ENCODE results near the gene MIEF1.

Gene MIEF1

DNA sequence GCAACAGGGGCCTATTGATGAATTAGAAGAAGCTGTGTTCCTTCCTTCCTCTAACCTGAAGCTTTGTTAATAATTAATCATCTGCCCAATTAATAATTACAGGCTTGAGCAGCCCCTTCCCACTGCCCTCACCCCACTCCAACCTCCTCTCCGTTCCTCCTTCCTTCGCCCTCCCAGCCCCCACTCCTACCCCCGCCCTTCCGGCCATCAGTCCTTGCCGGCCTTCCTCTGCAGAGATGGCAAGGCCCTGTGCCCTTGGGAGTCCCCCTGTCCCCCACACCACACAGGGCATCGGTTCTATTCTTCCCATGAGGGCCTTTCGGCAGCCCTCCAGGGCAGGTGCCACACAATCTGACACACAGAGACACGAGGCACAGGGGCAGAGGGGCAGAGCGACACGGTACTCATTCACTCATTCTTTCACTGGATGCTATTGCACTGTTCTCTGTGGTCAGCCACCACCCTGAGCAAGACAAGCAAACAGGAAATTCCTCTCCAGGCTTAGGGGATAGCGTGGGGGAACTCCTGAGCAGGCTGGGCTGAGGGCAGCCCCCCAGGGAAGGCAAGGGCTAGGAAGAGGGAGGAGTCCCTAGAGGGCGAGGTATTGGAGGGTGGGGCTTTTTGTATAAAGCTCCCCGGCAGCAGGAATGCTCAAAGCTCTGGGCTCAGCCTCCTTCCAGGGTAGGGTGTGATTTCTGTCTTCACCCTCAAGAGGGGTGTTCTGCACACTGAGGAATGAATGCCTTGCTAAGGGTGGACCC is 30.5 kb upstream of the MIEF1 start:
- no peak for FAIRE-seq

DNA sequence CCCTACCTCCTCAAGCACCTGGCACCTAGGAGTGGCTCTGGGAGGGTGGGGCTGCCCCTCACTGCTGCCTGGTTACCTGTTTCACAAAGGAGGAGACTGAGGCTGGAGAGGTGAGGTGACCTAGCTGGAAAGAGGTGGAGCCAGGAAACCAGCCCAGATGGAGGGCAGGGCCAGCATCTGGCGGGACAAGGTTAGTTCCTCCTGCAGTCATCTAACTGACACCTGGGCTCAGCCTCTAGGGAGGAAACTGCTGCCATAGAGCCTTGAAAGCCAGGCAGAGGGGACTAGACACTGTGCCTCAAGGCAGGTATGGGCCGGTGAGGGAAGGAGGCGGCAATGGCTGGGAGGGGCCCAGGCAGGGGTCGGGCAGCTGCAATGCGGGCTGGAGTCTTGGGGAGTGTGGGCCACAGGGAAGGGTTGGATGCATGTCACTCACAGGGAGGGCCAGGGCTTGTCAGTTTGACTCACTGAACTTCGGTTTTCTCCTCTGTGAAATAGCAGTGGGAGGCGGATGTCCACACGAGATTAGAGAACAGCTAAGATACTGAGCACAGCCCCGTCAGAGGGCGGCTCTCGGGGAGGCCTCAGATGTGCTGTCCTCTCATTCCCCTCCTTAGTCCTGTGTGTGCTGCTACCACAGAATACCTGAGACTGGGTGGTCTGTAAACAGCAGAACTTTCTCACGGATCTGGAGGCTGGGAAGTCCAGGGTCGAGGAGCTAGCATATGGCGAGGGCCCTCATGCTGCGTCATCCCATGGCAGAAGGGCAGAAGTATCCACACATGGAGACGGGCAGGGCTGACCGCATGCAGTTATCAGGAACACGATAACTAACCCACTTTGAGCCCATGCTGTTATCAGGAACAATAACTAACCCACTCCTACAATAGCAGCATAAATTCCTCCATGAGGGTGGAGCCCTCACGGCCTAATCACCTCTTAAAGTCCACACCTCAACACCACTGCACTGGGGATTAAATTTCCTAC is 29.2 kb upstream of the MIEF1 start:
- FAIRE-seq: no peak

DNA sequence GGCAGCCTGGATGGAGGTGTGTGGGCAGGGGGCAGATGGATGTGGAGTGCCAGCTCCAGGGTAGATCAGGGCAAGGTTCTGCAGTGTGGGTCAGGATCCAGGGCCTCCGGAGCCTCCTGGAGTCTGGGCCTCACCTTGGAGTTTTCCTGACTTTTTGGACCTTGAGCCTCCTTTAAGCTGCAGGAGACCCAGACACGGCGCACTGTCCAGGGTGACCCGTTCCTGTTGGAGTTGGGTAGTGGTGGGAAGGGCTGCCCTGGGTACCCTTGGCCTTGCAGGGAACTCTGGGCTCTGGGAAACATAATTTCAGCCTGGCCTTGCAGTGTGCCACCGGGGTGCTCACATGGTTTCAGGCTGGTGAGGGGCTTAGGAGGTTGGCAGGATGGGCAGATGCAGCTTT is 28.2 kb upstream of the MIEF1 start:
- no peak for FAIRE-seq

DNA sequence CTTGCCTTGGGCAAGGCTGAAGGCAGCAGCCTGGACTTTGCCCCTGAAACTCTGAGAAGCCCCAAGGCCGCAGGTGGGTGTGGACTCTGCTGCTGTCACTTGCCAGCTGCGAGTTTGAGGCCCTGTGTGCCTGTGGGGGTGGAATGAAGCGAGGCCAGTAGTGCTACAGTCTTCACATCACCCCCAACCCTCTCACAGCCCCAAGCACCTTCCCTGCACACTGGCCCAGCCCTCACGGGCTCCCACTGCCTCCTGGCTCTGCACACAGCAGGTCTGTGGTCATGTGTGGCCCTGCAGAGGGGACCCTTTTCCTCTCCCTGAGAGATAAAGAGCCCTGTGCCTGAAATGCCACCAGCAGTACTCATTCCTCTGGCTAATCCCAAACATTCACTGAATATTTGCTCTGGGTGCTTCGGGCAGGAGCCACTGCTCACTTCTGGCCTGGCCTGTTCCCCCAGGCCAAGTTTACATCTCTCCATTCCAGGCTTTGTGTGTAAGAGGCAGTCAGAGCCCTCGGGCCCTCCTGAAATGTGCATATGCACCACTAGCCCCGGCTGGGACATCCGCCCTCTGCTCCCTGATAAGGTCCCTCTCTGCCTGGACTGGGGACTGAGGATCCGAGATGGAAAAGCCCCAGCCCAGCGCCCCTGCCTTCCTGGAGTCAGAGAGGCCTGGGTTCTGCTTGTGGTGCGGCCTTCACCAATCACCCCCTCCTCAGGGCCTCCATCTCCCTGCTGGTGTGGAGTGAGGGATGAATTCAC is 27.6 kb upstream of the MIEF1 start:
- FAIRE-seq: no peak

DNA sequence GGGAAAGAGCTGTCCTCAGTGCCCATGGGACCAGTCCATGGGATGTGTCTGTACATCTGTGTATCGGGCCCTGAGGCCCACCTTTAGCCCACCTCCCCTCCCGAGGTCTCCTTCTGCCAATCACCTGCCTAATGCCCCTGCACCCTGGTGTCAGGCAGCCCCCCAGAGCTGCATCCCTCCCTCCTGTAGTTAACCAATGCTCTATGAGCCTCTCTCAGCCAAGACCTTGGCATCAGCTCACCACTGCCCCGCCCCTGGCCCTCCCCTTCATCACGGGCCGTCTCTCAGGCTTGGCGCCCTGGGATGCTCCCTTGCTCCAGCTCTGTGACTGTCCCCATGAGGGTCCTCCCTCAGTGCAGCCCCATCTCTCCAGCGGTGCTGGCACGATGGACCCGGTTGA is 26.8 kb upstream of the MIEF1 start:
- no peak for FAIRE-seq

DNA sequence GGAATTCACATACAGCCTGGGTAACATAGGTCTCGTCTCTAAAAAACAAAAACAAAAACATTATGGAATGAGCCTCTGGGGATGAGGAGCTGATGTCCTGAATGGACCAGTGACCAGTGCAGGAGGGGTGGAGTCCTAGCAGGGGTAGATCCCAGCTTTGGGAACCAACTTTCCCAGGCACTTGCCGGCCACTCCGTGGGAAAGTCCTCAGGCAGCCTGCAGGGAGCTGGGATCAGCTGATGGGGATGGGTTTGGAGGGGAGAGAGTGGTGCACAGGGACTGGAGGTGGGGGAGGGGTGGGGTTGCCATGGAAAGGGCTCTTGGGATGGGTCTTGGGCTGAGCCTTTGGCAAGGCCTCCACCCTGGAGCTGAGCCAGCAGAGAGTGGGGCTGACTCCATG is 26.2 kb upstream of the MIEF1 start:
- no peak for FAIRE-seq

DNA sequence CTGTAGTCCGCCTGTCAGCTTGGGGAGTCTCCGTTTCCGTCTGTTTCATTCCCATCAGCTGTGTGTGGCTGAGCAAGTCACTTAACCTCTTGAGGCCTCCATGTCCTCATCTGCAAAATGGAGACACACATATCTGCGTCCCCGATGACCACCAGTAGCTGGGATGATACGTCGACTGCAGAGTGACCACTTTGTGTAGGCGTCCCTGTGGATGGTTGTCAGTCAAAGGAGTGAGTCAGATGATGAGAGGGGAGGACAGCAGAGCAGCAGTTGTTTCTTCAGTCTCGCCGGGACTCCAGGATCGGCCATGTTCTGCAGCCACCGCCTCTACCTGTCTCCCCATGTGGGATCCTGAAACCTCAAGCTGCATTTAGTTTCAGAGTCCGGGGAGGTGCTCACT is 25.4 kb upstream of the MIEF1 start:
- no peak for FAIRE-seq

DNA sequence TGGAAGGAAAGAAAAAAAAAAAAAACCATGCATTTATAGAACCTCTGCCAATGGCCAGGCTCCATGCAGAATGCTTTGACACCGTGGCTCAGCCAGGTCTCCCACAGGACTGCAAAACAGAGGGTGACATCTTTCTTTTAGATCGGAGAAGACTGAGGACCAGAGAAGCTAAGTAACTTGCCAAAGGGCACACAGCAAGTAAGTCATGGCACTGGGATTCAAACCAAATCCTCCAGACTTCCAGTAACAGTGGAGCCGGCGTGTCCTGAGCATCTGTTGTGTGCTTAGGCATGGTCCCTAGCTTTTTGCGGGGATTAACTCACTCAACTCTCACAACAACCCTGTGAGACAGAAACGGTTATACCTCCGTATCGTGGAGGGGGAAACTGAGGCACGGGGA is 24.5 kb upstream of the MIEF1 start:
- FAIRE-seq: no peak

DNA sequence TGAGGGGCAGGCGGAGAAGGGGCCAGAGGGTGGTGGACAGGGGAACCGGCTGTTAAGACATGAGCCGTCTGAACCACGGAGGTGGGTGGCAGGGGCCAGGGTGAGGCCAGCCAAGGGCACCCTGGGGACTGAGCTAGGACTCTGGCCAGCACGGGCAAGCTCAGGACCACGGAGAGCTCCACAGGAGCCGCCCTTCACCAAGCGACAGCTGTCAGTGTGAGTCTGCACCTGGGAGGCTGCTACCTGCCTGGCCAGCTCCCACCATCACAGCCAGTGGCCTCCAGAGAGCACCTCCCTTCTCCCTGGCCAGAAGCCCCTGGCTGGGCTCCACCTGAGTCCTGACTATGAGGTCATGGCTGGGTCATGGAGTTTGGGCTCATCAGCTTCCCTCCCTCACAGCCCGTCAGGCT is 23.6 kb upstream of the MIEF1 start:
- FAIRE-seq: no peak

DNA sequence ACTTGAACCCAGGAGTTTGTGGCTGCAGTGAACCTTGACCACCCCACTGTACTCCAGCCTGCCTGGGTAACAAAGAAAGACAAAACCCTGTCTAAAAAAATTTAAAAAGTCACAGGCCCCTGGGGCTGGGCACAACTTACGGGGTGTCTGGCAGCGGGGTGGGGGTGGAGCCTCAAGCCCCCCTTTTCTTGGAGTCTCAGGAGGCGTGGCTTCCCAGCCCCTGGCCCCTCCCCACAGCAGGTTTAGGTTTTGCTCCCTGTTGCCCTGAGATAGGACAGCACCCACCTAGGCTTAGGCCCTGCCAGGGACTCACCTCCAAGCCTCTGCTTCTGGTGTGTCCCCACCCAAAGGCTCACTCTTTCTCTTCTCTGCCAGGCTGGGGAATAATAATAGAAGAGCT is 22.8 kb upstream of the MIEF1 start:
- FAIRE-seq: no peak

DNA sequence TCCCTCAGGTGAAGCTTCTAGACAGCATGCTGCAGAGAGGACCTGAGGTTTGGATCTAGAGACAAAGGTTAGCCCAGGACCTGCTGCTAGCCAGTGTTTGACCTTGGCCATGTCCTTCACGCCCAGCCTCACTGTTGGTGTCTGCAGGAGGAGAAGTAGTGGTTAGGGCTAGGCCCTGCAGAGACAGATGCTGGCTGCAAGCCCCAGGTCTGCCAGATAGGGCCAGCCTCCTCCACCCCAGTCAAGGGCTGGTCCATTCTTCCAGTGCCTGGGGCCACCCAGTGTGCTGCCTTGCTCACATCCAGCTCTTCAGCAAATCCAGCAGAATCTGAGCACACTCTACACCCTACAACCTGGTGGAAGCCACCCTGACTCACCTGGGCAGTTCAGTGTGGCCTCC is 21.5 kb upstream of the MIEF1 start:
- no peak for FAIRE-seq

DNA sequence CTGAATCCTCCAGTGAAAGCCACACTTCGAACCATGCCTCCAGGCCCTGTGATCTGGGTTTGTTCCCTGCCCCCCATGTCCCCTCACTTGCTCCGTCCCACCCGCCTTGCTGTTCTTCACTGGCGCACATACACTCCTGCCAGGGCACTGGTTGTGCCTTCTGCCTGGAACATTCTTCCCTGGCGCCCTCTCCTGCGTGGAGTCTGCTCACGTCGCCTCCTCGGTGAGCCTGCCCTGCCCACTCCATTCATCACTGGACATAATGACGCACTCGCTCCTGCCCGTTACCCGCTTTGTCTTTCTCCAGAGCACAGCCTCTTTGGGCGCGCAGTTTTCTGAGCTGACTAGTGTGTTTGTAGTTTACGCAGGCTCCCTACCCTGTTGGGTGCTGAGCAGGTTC is 21.0 kb upstream of the MIEF1 start:
- no peak for FAIRE-seq

DNA sequence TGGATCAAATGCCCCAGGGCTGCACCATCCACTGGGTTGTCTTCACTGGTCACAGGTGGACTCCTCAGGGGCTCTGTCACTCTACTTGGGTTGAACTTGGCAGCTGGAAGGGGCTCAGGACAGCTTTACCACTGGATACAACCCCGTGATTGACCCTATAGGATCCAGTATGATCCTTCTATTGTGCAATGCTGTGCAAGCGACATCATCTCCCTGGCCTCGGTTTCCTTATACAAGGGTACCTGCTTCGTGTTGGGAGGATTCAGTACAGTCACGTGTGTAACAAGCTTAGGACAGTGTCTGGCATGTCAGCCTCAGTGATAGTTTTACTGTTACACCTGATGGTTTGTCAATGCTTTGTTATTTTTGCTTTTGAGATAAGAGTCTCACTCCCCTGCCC is 20.5 kb upstream of the MIEF1 start:
- no peak for FAIRE-seq

DNA sequence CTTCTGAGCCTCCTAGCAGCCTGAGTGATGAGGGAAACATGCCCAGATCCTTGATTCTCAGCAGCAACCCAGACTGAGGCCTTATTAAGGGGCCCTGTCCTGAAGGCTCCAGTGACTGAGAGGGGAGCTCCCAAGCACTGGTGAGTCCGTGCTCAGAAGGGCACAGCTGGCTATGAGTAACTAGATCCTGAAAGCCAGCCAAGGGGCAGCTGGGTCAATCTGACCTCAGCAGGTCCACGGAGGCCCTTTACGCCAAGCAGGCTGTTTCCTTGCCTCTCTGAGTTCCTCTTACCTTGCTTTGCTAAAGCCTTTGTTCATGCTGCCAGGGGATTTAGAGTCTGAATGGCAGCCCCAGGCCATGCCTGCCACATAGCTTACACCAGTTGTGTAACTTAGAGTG is 19.3 kb upstream of the MIEF1 start:
- no peak for FAIRE-seq

DNA sequence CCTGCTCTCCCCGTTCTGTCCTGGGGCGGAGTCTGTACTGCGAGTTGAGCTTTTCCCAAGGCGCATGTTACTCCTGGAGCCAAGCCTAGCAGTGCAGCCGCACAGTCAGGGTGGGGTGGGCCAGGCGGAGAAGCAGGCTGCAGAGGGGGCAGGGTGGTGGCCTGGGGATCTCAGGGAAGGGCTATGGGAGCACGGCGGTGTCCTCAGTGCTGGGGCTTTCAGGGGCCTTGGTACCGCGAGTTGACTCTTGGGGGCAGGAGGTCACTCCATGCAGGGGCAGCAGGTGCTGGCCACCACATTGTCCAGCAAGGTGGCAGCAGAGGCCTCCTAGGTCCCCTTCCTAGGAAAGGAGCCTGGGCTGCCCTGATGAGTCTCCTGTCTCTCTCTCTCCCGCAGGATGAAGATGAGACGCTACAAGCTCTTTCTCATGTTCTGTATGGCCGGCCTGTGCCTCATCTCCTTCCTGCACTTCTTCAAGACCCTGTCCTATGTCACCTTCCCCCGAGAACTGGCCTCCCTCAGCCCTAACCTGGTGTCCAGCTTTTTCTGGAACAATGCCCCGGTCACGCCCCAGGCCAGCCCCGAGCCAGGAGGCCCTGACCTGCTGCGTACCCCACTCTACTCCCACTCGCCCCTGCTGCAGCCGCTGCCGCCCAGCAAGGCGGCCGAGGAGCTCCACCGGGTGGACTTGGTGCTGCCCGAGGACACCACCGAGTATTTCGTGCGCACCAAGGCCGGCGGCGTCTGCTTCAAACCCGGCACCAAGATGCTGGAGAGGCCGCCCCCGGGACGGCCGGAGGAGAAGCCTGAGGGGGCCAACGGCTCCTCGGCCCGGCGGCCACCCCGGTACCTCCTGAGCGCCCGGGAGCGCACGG is 14.9 kb upstream of the MIEF1 start:
- no peak for FAIRE-seq

DNA sequence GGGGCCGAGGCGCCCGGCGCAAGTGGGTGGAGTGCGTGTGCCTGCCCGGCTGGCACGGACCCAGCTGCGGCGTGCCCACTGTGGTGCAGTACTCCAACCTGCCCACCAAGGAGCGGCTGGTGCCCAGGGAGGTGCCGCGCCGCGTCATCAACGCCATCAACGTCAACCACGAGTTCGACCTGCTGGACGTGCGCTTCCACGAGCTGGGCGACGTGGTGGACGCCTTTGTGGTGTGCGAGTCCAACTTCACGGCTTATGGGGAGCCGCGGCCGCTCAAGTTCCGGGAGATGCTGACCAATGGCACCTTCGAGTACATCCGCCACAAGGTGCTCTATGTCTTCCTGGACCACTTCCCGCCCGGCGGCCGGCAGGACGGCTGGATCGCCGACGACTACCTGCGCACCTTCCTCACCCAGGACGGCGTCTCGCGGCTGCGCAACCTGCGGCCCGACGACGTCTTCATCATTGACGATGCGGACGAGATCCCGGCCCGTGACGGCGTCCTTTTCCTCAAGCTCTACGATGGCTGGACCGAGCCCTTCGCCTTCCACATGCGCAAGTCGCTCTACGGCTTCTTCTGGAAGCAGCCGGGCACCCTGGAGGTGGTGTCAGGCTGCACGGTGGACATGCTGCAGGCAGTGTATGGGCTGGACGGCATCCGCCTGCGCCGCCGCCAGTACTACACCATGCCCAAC is 14.1 kb upstream of the MIEF1 start:
- FAIRE-seq: no peak

DNA sequence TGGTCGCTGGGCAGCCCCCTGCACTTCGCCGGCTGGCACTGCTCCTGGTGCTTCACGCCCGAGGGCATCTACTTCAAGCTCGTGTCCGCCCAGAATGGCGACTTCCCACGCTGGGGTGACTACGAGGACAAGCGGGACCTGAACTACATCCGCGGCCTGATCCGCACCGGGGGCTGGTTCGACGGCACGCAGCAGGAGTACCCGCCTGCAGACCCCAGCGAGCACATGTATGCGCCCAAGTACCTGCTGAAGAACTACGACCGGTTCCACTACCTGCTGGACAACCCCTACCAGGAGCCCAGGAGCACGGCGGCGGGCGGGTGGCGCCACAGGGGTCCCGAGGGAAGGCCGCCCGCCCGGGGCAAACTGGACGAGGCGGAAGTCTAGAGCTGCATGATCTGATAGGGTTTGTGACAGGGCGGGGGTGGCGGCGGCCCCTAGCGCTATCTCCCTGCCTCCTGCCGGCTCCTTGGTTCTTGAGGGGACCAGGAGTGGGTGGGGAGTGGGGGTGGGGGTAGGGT is 13.5 kb upstream of the MIEF1 start:
- no peak for FAIRE-seq

DNA sequence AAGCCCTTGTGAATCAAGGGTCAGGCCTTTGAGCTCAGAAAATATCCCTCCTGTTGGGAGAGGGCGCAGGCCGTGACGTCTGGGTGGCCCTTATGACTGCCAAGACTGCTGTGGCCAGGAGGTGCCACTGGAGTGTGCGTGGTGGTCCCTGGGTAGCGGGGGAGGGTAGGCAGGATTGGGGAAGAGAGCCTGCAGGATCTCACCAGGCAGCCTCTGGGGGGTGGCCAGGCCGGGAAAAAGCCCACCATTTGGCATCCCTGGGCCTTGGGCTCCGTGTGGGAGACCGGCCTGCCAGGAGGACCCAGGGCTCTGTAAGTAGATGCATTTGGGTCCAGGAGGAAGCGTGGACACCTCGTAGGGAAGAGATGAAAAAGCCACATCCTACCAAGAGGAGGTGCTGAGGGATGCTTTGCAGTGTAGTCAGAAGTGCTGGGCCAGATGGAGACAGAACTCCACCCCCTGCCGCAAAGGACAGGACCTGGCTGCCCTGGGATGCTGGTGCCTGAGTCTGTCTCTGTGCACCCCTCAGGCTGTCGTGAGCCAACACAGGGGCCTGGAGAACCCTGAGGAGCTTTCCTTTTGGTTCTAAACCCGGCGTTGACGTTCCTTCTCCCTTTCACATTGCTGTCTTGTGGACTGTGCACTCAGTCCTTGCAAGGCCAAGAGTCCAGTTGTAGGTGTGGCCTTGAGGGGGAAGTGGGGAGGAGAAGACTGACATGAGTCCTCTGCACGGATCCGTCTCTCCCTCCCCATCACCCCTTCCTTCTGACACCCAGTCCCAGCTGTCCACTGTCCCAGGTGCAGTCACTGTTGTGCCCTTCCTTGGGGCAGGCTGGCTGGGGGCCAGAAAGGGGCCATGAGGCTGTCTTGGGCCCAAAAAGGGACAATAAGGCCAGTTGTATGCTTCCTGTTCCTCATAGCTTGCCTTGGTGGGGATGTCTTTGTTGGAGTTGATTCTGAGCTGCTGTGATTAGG is 12.7 kb upstream of the MIEF1 start:
- no peak for FAIRE-seq

DNA sequence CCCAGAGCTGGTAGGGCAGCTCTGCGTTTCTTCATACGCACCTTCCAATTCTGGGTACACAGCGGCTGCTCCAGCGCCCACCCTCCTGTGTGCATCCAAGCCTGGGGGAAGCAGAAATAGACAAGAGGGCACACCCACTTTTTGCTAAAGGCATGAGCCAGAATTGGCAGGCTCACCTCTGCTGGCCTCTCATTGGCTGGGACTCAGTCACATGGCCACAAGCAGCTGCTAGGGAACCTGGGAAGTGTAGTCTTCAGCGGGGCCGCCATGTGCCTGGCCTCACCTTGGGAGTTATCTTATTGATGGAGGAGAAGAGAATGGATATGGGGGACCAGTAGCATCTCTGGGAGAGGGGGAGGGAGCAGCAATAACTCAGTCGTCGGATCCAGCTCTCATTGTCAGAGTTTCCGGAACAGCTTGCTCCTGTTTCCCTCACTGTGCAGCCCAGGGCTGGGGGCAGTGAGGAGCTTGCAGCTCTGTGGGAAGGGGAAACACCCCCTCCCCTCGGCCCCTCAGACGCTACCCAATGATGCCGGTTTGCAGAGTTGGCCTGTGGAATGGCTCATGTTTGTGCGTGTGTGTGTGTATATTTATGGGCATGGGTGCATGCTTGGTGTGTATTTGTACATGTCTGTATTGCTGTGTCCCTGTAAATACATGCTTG is 11.8 kb upstream of the MIEF1 start:
- FAIRE-seq: no peak
